T47D (cell line): ENCODE results near the gene CTNNAL1.

Source experiments
- DNase-seq, 2 experiments: peaks; one replicate each; pipeline versions ENCODE4 v3.0.0 to v3.0.0-alpha.2; 2011 to 2012; ENCODE audit warnings: low read depth in 1 of 2, low spot score in 1 of 2
- JUND ChIP-seq: IDR thresholded peaks from 2 replicates; pipeline ENCODE4 v1.6.1; 2012; ENCODE audit warnings: low read depth
- in situ Hi-C: cut with HindIII; loops from 2 replicates; pipeline ENCODE4 v1.10.0; 2016; ENCODE audit warnings: low sequenced_read_pairs, low pct_unique_long_range_greater_than_20kb

CTNNAL1 gene

DNA sequence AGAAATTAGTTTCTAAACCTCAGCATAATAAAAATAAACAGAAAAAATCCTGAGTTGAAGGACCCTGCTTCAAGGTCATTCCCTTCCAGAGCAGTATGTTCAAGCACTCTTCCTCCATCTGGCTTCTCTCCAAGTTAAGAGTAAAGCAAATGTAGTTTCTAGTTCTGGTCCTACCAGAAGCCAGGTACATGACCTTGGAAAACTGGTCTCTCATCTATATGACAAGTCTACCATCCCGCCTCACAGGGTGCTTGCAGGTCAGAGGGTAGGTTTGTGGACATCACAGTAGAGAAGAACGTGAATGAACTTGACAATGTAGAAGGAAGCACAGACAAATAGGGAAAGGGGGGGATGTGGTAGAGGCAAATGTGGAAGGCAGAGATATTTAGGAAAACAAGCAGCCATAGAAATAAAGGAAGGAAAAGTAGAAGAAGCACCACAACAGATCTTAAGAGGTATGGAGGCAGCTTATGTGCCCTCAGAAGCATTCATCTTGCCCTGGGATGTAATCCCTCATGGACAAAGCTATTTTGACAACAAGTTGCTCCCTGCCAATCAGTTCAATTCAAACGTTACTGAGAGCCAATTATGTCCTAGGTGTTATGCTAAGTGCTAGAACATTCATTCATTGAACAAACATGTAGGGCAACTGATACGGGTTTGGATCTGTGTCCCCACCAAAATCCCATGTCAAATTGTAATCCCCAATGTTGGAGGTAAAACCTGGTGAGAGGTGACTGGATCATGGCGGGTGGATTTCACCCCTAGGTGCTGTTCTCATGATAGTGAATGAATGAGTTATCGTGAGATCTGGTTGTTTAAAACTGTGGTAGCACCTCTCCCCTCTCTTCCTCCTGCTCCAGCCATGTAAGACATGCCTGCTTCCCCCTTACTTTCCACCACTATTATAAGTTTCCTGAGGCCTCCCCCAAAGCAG lies 23.7 kb upstream of the CTNNAL1 start:
- DNase-seq, result peak in 1 of 2 experiments; percentile 22
- TF ChIP-seq JUND, result no peak
- in situ Hi-C loops, result no loop called here

DNA sequence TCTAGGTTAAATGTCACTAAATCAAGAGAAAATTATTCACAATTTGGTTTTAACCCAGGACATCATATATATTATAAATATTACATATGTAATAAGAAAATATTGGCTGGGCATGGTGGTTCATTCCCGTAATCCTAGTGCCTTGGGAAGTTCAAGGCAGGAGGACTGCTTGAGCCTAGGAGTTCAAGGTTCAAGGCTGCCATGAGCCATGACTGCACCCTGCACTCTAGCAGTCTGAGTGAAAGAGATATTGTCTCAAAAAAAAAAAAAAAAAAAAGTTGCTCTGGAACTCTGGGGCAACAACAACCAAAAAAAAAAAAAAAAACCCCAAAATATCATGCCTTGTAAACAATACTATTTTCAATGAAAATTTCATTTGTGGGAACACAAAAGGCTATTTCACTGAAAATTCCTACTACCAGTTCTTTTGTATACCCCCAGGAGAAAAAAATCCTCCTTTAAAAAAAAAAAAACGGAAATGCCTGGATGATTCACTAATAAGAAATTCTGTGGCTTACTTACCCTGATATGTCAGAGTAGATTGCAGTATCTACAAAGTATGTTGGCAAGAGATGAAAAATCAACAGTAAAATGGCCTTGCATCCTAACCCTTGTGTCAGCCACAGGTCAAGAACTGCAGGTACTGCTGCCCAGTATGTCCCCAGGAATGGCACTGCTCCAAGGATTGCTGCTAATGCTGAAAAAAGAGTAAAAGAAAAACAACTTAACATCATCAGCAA lies 22.6 kb upstream of the CTNNAL1 start:
- in situ Hi-C loops, result no loop called here

DNA sequence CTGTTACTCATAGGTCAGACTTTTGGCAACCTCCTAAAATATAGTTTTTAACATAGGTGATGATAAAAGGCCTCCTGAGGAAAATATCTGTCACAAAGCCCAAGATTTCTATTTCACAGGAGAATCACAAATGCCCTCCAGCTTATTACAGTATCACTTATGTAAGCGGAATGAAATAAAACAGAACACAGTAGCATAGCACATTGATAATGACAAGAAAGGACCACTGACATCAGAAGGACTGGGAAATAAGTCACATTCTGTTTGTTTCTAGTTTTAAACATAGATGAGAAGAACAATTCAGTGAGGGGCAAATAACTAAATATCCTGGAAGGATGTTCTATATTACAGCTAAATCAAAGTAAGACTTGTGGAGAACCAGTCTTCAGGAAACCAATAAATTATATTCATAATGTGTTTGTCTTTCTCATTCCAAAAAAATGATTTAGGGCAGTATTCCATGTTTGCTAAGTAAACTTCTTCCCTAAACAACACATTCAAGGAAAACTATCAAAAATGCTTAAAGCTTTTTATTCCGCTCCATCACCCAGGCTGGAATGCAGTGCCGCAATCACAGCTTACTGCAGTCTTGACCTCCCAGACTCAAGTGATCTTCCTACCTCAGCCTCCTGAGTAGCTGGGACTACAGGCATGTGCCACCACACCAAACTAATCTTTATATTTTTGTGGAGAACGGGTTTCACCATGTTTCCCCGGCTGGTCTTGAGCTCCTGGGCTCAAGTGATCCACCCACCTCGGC lies 20.8 kb upstream of the CTNNAL1 start:
- in situ Hi-C loops, result no loop called here
- no peak for TF ChIP-seq JUND
- DNase-seq, result no peak

More for the DNA sequence above, 22.6 kb upstream of the CTNNAL1 start:
- no peak for TF ChIP-seq JUND
- no peak for DNase-seq

DNA sequence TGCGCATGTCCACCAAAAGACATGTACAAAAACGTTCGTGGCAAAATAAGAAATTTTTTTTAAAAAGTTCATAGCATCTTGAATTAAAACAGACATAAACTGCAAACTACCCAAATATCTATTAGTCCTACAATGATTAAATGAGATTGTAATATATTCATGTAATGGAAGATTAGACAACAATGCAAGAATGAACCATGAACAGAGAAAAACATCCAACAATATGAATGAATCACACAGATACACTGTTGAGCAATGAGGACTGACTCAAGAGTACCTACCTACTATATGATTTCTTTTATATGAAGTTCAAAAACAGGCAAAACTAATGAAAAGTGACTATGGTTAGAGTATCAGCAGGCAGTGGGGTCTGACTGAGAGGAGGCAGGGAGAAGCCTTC lies 17.9 kb upstream of the CTNNAL1 start:
- no peak for TF ChIP-seq JUND
- in situ Hi-C loops, result no loop called here

DNA sequence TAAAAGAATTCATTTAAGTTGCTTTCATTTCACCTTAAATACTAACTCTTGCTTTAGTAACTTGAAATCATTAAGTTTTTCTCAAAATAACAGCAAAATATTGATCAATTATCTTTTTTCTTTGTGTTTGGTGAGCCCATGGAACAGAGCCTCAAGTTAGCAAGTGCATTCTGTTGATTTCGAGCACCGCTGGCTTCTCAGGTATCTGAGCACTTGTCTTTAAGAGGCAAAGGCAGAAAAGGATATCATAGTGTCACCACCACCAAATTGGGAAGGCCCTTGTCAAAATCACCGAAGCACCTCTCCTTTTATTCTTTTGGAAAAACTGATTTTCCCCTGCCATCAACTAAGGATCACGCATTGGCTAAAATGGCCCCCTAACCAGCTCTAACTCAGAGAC lies 17.1 kb upstream of the CTNNAL1 start:
- no peak for TF ChIP-seq JUND
- no peak for DNase-seq
- in situ Hi-C loops, result no loop called here

More for the DNA sequence above, 17.9 kb upstream of the CTNNAL1 start:
- DNase-seq, result no peak

DNA sequence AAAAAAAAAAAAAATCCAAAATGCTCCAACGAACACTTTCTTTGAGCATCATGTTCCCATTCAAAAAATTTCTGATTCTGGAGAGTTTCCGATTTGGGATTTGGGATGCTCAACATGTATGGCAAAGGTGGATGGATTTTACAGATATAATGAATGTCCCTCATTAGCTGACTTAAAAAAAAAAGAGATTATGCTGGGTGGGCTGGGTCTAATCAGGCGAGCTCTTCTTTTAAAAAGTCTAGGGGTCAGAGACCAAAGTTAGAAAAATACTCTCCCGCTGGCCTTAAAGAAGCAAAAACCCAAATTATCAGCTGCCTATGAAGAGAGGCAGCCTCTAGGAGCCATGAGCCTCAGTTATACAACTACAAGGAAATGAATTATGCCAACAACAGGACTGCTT lies 15.2 kb upstream of the CTNNAL1 start:
- no peak for TF ChIP-seq JUND
- in situ Hi-C loops, result no loop called here

DNA sequence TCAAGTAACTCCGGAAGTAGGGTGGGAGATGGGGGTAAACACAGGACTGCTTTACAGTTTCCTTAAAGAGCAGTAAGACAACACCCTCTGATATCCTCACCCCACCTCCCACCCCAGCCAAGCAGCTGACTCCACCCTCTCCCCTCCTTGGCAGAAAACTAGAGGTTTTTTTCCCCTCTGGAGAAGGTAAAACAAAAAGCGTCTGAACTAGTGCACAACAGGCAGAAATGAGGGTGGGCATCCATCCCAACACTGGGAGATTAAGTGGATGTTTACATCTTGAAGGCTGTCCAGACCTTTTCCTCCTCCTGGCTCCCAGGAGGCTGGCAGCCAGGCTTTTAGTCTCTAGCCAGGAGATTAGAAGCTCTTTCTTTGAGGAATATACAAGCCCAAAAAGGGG lies 13.9 kb upstream of the CTNNAL1 start:
- DNase-seq, result no peak
- in situ Hi-C loops, result no loop called here
- TF ChIP-seq JUND, result no peak

More for the DNA sequence above, 15.2 kb upstream of the CTNNAL1 start:
- DNase-seq, result no peak

DNA sequence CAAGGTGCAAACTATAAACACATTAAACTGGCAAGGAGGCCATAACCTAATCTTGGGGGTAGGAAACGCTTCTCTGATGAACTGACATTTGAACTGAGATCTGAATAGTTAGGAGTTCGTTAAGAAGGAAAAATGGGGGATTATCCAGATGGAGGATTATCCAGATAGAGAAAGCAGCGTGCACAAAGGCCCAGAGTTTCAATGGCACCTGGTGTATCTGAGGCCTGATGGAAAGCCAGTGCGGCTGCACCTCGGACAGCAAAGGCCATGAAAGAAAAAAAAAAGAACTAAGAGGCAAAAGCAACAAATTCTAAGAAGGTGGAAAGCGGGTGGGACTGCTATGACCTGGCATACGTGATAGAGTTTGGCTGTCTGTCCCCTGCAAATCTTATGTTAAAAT lies 13.0 kb upstream of the CTNNAL1 start:
- in situ Hi-C loops, result no loop called here
- no peak for TF ChIP-seq JUND
- DNase-seq, result no peak

DNA sequence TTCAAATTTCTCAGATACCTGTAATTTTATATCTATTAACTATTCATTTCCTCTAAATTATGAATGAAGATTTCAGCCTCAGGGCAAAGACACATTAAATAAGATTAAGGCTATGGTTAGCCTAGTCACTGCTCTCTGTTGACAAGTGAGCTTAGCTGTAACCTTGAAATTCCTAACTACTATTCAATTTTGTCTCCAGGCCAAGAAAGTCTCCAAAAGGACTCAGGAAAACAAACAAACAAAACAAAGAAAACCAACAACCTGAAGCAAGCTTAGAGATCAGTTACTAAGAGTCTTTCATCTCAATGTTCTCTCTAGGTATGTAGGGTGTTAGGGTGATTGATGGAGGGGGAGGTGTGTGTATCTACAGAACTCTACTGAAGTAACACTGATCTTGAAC lies 9.6 kb upstream of the CTNNAL1 start:
- in situ Hi-C loops, result no loop called here
- TF ChIP-seq JUND, result no peak
- DNase-seq, result peak in 1 of 2 experiments; percentile 67

DNA sequence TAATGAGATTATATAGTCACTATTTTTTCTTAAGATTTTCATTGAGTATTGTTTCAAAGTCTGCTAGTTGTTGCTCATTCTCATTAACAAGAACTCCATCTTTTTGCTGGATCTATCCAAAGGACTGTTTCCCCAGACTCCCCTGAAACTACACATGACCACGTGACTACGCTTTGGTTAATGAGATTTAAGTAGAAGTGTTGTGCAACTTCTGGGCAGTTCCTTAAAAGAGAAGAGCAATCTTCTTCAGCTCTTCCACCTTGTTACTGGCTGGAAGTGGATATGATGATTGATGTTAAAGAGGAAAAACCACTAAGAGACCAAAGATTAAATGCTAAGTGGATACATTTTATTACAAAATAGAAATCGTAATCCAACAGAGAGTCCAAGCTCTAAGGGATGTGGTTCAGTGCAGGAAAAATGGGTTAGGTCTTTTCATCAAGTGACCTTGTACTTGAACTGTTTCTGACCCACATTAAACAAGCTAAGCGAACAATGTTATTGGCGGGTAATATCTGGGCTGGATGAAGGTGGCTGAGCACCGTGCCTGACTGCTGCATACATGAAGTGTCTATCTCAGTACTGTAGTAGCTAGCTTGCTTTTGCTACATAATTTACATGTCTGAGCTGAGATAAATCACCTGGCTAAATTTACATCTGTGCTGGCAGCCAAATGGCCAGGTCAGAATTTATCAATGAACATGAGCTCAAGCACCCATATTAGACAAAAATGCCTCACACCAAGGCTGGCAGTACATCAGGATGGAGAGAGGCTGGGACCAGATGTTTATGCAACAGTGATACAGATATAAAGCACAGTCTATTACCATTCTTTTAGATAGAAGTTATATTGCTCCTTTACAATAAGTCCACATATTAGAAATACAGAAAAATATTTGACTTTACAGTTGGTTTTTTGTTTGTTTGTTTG lies 7.5 kb upstream of the CTNNAL1 start:
- in situ Hi-C loops, result no loop called here
- DNase-seq, result no peak
- no peak for TF ChIP-seq JUND

DNA sequence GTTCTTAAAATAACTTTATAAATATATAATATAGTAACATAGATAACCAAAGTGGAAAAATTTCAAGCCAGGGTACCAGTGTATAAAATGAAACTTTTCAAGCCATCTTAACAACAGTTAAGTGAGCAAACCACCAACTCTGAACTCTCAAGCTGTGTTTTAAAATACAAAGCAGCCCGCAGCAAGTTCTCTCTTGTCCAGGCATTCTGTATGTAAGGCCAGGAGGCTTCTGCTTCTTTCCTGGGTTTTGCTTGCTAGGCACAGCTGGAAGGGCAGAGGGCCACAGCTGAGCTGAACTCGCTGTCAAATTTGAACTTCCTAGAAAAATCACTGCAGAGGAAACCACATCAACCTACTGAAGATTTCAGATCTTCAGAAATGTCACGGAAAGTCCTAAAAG lies 6.8 kb upstream of the CTNNAL1 start:
- no peak for TF ChIP-seq JUND
- in situ Hi-C loops, result no loop called here
- no peak for DNase-seq
